Stimulated activated CD4-positive, alpha-beta T cell treated with anti-CD3 and anti-CD28 coated beads, Interleukin-4, amount 100 ng/mL, for 48 hours (primary cell): ENCODE results near the gene C2CD2L.
"Not testable (repeated sequence)": the region's sequence is repeated elsewhere in the genome, so short reads cannot be mapped to it uniquely, and the experiment has no call there.

ENCODE experiments used
- DNase-seq, 2 donors: peaks; one replicate each; pipeline ENCODE4 v3.0.0-alpha.2; 2020; ENCODE audit warnings: low read depth in 2 of 2

Gene C2CD2L

GRCh38 chr11:119115484-119116234 lies 8.5 kb downstream of the C2CD2L start:
- no peak for DNase-seq

DNA sequence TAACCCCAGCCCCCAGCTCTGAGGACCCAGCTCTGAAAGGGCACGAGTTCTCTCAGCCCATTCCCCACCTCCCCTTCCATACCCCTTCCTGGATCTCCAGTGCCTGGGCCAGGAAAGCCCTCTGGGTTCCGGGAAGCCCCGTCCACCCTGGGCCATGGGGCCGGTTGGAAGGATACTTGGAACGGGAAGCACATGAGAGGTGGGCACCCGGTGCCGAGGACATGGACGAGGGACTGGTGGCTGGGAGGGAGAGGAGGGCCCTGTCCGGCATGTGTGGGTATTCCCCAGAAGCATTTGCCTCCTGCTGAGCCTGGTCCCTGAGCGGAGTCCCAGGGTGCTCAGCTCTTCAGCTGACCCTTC lies 9.1 kb downstream of the C2CD2L start:
- DNase-seq = no peak

DNA sequence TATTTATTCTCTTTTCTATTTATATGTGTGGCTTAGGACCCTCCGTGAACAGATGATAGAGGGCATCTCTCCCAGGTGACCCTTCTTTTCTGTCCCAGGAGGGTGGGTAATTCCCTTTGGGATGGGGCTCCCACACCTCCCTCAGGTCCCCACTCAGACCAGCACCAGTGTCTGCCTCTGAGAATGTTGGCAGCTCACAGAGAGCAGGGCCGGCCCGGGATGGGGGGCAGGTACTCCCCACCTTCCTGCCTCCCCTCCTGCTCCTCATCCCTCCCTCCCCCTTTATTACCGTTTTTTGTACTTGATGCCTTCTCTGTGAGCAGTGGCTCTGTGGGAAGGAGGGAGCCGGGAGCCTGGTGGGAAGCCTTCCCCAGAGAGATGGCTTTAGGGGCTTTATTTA lies 9.5 kb downstream of the C2CD2L start:
- no peak for DNase-seq

DNA sequence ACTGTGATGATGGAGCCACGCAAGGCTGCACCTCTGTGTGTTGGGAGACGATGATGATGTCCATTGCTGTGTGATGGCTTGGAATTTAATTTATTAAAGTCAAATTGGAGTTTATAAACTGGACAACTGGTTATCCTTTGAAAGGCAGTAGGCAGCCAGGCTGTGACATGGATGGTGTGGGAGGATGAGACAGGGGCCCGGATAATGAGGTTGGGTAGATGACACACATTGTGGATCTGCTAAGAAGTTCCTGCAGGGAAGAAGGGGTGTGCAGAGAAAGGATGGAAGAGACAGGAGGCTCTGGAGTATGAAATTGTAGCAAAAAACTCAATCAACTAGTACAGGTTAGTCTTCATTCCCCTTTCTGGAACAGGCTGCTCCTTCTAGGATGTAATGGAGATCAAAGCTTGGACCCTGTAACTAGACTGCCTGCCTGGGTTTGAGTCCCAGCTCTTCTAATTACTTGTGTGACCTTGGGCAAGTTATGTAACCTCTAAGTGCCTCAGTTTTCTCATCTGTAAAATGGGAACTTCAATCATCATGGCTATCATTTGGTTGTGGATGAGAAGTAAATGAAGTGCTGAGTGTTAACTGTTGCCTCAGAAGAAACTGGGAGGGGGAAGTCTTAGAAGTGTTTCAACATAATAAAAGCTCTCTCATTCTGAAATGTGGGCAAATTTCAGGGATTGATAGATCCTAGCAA lies 10.0 kb downstream of the C2CD2L start:
- DNase-seq = no peak

DNA sequence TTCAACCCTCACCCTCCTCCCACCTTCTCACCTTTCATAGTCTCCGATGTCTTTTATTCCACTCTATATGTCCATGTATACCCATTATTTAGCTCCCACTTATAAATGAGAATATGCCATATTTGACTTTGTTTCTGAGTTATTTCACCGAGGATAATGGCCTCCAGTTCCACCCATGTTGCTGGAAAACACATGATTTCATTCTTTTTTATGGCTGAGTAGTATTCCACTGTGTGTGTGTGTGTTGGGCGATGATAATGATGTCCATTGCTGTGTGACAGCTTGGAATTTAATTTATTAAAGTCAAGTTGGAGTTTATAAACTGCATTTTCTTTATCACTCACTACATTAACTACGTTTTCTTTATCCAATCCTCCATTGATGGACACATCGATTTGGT lies 11.1 kb downstream of the C2CD2L start:
- no peak for DNase-seq

DNA sequence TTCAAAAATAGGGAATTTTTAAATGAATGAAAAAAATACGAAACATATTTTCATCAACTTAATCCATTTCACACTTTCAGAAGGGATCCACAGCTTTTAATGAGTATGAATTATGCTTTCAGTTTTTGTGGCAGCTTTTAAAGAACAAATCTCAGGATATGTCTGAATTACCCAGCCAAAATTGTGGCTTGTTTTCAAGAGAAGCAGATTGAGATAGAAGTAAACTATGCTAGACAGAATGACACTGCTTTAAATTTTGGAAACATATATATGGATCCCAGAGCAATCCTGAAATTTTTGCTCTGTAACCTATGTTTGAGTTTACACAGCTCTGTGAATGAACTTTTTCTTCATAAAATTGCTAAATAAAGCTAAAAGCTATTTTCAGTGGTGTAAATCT lies 11.8 kb downstream of the C2CD2L start:
- DNase-seq = no peak

GRCh38 chr11:119120639-119121007 lies 13.5 kb downstream of the C2CD2L start:
- no peak for DNase-seq

DNA sequence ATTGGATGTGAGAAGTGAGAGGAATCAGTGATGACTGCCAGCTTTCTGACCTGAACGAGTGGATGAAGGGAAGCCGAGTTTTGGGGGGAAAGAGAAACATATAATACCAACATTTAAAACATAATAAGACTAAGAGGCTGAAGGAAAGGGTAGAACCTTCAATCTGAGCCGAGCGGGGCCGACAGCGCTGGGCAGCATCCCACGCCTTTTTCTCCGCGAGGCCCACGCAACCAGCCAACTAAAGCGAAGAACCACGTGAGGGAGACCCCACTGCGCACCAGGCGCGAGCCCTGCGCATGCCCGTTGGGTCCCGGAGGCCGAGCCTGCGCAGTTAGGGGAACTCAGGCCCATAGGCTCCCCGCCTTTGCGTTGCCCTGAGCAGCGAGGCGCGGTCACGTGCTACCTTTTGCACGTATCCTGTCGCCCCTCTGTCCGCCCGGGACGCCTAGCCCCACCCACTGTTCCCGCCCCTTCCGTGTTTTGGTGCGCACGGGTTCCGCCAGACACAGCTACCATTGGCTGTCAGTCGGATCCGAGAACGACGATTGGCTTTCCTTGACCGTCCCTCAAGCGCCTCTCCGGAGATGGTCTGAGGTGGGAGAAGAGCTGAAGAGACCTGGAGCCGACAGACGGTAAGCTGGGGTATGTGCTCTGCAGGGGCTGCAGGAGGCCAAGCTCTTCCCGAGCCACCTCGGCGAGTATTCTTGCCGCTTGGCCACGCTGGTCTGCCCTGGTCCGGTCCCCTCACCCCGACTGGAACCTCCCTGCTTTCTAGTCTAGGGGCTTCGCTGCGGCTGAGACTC lies 14.1 kb downstream of the C2CD2L start, which contains the start of gene HINFP:
Gene HINFP, plus strand, starts transcription at position 573 of the 803 bp plus-strand sequence. CDS start 5,365 bp downstream, outside the sequence.
- peak; percentile 99 to 100 for DNase-seq

DNA sequence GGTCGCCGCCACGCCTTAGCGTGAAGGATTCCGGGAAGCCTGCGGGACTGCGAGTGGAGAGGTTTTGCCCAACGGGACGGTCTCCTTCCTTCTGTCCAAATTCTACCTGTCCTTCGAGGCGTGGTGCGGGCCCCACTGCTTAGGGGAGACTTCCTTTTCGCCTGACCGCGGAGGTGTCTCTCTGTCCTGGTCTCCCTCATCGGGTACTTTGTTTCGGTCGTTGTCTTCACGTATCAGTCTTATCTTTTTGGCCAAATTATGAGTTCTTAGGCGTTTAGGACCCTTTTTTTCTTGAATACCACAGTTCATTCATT lies 14.6 kb downstream of the C2CD2L start:
- no peak for DNase-seq

- no peak for DNase-seq
These were observed 18.7 kb downstream of the C2CD2L start for GRCh38 chr11:119125821-119126220.

GRCh38 chr11:119126675-119127268 lies 19.6 kb downstream of the C2CD2L start:
- DNase-seq = no peak

- no peak for DNase-seq
These were observed 23.5 kb downstream of the C2CD2L start for GRCh38 chr11:119130662-119131061.

- no peak for DNase-seq
These were observed 27.3 kb downstream of the C2CD2L start for GRCh38 chr11:119134389-119134978.

DNA sequence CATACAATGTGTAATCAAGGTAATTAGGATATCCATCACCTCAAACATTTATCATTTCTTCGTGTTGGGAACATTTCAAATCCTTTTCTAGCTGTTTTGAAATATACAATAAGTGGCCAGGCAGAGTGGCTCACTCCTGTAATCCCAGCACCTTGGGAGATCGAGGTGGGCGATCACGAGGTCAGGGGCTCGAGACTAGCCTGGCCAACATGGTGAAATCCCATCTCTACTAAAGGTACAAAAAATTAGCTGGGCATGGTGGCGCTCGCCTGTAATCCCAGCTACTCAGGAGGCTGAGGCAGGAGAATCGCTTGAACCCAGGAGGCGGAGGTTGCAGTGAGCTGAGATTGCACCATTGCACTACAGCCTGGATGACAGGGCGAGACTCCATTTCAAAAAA lies 32.1 kb downstream of the C2CD2L start:
- not testable (repeated sequence) for DNase-seq

DNA sequence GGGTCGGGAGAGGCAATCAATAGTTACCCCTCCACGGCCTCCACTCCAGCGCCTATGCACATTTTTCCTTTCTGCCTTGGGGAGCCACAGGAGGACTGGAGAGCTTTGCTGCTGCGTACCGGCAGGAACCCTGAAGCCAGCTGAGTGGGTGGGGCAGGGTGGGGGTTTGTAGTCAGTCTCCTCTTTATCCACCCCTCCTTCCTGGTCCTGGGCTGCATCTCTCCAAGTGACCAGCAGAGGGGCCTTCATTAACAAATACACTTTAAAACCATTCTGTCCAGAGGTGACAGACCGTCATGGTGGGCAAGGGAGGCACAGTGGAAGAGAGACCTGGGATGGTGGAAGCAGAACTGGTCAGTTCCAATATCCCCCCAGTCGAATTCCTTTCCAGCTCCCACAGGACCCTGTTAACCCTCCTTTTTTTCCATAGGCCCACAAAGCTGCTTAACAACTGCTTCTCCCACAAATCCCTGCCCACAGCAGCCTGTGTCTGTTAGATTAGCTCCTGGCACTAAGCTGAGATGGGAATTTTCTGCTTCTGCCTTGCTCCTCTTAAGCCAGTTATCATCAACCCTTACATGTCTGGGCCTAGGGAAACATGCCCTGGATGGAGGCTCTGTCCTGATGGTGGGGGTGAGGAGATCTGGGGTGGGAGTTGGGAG lies 37.8 kb downstream of the C2CD2L start:
- no peak for DNase-seq

GRCh38 chr11:119145551-119145950 lies 38.4 kb downstream of the C2CD2L start:
- DNase-seq = no peak

DNA sequence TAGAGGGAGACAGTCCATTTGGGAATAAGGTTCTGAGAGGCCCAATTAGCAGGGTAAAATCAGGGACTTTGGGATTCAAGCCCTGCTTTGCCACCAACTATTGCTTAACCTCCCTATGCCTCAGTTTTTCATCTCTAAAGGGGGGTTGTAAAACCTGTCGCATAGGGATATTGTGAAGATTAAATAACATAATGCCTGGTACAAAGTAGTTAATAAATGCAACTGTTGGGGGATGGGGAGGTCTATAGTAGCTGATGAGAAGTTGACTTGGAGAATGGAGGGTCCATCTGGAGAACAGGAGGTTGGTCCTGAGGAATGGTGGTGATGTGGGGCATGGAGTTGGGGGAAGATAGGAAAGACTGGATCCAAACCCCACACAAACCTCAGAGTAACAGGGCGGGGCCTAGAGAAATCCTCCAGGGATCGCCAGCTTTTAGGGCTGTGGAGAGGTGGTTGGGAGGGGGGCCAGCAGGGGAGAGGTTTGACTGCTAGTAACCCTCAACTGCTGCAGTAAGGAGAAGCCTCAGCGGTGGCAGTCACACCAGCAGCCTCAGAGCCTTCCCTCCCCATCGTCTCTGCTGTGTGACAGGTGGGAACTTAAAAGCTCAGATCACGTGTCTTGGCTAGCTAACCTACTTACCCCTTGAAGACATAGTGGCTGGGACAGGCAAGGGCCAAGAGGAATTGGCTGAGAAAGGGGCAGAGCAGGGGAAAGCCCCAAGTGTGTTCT lies 40.6 kb downstream of the C2CD2L start:
- DNase-seq = no peak

DNA sequence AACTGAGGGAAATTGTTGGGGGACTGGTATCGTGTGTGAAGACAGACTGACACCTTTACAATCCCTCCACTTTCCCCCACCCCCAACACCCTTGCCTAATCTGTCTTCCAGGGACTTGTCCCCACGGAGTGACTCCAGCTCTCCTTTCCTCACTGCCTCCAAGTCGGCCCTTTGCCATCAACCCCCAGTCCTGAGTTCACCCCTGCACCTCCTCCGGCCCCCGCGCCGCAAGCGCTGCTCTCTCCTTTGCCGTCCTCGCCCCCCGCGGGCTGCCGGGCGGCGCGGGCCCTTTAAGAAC lies 41.5 kb downstream of the C2CD2L start:
- DNase-seq = no peak

DNA sequence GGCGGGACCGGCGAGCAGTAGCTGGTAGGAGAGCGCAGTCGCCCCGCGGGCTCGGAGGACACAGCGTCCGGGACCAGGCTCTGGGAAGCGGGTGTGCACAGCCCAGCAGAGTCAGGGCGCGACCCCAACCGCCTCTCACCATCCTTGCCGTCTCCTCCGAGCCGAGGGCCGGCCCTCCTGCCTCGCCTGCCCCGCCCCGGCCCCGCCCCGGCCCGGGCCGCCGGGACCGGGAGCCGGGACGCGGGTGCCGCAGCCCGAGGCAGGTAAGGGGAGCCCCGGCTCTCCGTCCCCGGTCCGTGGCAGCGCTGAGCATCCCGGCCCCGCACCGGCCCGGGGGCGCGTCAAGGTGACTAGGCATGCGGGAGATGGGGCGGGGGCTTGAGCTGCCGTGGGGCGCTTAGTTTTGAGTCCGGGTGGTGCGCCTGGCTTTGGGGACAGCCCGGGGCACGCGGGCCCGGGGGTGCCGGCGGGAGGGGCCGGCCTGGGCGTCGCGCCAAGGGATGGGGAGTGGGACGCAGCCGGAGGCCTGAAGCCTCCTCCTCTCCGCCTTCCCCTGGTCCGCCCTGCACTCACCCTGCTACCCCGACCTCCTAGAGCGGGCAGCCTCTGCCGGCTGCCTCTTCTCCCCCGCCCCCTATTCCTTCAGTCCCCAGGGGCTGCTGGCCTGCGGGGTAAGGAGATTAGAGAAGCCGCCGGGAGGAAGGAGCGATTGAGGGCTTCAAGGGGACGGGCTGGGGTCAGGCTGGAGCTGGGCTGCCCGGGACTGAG lies 42.1 kb downstream of the C2CD2L start, which contains the start of gene ABCG4:
Gene ABCG4, plus strand, starts transcription at position 35 of the 768 bp plus-strand sequence. CDS start 914 bp downstream, outside the sequence.
- DNase-seq = no peak

DNA sequence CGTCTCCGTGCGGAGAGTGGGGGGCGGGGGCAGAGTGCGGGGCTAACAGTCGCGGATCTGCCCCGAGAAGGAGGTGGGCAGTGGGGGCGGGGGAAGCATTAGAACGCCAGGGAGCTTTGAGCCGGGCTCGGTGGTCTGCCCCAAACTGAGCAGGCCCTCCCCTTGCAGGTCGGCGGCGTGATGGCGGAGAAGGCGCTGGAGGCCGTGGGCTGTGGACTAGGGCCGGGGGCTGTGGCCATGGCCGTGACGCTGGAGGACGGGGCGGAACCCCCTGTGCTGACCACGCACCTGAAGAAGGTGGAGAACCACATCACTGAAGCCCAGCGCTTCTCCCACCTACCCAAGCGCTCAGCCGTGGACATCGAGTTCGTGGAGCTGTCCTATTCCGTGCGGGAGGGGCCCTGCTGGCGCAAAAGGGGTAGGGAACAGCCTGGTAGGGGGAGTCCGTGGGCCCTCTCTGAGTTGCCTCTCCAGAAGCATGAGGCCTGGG lies 42.7 kb downstream of the C2CD2L start:
- DNase-seq = no peak
